Hematopoietic multipotent progenitor cell treated with erythropoietin and hydrocortisone succinate and interleukin-3 and kit ligand, for 8 days (in vitro differentiated cells): ENCODE results near the gene PCDHB15.
"Not testable (repeated sequence)": the region's sequence is repeated elsewhere in the genome, so short reads cannot be mapped to it uniquely, and the experiment has no call there.

ENCODE experiments used
- DNase-seq: peaks from one replicate; pipeline ENCODE4 v3.0.0-alpha.2; 2015

PCDHB15 gene

DNA sequence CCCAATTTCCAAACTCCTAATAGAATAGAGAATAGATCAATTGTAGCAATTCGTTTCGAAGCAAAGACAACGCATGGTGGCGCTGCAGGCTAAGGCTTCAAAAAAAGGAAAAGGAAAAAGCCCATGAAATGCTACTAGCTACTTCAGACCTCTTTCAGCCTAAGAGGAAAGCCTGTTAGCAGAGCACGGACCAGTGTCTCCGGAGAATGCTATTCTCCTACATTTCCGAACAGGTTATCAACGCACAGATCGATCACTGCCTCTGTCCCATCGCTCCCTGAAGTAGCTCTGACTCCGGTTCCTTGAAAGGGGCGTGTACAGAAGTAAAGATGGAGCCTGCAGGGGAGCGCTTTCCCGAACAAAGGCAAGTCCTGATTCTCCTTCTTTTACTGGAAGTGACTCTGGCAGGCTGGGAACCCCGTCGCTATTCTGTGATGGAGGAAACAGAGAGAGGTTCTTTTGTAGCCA, at the start of gene PCDHB15:
TSS of gene PCDHB15 (plus strand) at position 146 of the 468 bp plus-strand sequence. CDS start at position 330, 184 bp downstream.
- peak; percentile 3 for DNase-seq

DNA sequence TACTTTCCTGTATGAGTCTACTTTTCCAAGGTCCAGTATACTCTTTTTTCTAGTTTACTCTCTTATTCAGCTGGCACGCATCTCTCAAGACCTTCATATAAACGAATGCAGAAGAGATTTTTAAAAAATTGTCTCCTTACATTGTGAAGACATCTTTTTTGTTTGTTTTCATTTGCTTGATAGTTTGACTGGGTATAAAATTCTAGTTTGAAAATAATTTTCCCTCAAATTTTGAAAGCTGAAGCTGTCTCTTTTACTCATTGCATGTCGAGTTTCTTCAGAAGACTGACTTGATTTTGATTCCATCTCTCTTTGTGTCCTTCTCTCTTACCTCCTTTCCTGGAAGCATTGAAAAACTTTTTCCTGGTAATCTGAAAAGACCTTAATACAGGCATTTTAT, 48.8 kb upstream of the PCDHB15 start:
- no peak for DNase-seq

DNA sequence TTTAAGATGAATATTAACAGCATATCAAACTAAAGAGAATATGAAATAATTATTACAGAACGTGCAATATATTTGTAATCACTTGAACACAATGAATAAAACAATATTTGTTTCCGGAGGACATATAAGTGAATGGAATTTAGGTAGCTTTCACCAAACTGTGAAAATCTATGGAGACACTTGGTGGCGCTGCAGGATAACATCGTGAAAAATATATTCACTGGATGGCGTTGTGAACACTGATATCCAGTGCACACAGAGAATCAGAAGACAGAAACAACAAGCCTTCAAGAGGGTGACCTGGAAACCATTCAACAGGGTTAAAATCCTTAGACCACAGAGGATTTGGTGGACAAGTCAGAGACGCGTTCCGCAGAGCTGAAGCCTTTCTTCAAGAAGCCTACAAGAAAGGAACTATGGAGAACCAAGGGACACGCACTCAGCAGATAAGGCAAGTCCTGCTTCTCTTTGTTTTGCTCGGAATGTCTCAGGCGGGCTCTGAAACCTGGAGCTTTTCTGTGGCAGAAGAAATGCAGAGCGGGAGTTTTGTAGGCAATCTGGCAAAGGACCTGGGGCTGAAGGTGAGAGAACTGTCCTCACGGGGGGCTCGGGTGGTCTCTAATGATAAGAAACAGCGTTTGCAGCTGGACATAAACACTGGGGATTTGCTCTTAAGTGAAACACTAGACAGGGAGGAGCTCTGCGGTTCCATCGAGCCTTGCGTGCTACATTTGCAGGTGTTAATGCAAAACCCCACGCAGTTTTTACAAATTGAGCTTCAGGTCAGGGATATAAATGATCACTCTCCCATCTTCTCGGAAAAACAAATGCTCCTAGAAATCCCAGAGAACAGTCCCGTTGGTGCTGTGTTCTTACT, 45.6 kb upstream of the PCDHB15 start, which contains the start of gene PCDHB11:
TSS of gene PCDHB11 (plus strand) at position 269 of the 877 bp plus-strand sequence. CDS start at position 417, 148 bp downstream.
- DNase-seq: no peak

DNA sequence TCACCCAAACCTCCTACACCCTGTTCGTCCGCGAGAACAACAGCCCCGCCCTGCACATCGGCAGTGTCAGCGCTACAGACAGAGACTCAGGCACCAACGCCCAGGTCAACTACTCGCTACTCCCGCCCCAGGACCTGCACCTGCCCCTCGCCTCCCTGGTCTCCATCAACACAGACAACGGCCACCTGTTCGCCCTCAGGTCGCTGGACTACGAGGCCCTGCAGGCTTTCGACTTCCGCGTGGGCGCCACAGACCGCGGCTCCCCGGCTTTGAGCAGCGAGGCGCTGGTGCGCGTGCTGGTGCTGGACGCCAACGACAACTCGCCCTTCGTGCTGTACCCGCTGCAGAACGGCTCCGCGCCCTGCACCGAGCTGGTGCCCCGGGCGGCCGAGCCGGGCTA, 44.1 kb upstream of the PCDHB15 start:
- not testable (repeated sequence) for DNase-seq

DNA sequence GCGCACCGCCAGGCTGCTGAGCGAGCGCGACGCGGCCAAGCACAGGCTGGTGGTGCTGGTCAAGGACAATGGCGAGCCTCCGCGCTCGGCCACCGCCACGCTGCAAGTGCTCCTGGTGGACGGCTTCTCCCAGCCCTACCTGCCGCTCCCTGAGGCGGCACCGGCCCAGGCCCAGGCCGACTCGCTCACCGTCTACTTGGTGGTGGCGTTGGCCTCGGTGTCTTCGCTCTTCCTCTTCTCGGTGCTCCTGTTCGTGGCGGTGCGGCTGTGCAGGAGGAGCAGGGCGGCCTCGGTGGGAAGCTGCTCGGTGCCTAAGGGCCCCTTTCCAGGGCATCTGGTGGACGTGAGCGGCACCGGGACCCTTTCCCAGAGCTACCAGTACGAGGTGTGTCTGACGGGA, 43.5 kb upstream of the PCDHB15 start:
- not testable (repeated sequence) for DNase-seq

DNA sequence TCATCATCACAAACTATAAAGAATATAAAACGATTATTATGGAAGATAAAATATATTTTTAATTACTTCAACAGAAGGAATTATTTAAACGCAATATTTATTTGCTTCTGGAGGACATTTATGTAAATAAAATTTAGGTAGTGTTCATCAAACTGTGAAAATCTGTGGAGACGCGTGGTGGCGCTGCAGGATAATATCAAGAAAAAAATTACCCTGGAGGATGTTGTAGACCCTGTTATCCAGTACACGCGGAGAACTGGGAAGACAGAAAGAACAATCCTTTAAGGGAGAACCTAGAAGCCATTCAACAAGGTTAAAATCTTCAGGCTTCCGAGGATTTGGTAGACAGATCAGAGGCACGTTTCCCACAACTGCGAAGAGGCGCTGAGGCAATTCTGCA, 36.7 kb upstream of the PCDHB15 start, which contains the start of gene PCDHB12:
TSS of gene PCDHB12 (plus strand) at position 242 of the 400 bp plus-strand sequence. CDS start 189 bp downstream, outside the sequence.
- no peak for DNase-seq

DNA sequence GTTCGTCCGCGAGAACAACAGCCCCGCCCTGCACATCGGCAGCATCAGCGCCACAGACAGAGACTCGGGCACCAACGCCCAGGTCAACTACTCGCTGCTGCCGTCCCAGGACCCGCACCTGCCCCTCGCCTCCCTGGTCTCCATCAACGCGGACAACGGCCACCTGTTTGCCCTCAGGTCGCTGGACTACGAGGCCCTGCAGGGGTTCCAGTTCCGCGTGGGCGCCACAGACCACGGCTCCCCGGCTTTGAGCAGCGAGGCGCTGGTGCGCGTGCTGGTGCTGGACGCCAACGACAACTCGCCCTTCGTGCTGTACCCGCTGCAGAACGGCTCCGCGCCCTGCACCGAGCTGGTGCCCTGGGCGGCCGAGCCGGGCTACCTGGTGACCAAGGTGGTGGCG, 34.9 kb upstream of the PCDHB15 start:
- not testable (repeated sequence) for DNase-seq

DNA sequence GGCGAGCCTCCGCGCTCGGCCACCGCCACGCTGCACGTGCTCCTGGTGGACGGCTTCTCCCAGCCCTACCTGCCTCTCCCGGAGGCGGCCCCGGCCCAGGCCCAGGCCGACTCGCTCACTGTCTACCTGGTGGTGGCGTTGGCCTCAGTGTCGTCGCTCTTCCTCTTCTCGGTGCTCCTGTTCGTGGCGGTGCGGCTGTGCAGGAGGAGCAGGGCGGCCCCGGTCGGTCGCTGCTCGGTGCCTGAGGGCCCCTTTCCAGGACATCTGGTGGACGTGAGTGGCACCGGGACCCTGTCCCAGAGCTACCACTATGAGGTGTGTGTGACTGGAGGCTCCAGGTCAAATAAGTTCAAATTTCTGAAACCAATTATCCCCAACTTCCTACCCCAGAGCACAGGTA, 34.3 kb upstream of the PCDHB15 start:
- not testable (repeated sequence) for DNase-seq

DNA sequence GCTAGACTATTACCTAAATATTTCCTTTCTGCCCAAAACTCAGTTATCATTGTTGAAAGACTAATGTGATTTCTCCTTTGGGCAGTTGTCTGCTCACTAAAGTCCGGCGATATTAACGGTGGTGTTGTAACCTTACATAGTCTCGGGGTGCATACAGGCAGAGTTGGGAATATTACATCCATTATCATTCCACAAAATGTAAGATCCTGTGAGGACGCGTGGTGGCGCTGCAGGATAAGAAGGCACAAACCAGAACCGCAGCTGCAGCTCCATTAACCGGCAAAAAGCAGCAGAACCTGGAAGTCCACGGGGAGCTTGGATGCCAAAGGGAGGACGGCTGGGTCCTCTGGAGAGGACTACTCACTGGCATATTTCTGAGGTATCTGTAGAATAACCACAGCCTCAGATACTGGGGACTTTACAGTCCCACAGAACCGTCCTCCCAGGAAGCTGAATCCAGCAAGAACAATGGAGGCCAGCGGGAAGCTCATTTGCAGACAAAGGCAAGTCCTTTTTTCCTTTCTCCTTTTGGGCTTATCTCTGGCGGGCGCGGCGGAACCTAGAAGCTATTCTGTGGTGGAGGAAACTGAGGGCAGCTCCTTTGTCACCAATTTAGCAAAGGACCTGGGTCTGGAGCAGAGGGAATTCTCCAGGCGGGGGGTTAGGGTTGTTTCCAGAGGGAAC, 31.4 kb upstream of the PCDHB15 start, which contains the start of gene PCDHB13:
TSS of gene PCDHB13 (plus strand) at position 264 of the 684 bp plus-strand sequence. CDS start at position 469, 205 bp downstream.
- DNase-seq: peak; percentile 3

DNA sequence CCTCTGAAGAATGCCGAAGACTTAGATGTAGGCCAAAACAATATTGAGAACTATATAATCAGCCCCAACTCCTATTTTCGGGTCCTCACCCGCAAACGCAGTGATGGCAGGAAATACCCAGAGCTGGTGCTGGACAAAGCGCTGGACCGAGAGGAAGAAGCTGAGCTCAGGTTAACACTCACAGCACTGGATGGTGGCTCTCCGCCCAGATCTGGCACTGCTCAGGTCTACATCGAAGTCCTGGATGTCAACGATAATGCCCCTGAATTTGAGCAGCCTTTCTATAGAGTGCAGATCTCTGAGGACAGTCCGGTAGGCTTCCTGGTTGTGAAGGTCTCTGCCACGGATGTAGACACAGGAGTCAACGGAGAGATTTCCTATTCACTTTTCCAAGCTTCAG, 30.6 kb upstream of the PCDHB15 start:
- not testable (repeated sequence) for DNase-seq

DNA sequence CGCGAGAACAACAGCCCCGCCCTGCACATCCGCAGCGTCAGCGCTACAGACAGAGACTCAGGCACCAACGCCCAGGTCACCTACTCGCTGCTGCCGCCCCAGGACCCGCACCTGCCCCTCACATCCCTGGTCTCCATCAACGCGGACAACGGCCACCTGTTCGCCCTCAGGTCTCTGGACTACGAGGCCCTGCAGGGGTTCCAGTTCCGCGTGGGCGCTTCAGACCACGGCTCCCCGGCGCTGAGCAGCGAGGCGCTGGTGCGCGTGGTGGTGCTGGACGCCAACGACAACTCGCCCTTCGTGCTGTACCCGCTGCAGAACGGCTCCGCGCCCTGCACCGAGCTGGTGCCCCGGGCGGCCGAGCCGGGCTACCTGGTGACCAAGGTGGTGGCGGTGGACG, 29.7 kb upstream of the PCDHB15 start:
- not testable (repeated sequence) for DNase-seq

DNA sequence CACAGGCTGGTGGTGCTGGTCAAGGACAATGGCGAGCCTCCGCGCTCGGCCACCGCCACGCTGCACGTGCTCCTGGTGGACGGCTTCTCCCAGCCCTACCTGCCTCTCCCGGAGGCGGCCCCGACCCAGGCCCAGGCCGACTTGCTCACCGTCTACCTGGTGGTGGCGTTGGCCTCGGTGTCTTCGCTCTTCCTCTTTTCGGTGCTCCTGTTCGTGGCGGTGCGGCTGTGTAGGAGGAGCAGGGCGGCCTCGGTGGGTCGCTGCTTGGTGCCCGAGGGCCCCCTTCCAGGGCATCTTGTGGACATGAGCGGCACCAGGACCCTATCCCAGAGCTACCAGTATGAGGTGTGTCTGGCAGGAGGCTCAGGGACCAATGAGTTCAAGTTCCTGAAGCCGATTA, 29.2 kb upstream of the PCDHB15 start:
- DNase-seq: not testable (repeated sequence)

DNA sequence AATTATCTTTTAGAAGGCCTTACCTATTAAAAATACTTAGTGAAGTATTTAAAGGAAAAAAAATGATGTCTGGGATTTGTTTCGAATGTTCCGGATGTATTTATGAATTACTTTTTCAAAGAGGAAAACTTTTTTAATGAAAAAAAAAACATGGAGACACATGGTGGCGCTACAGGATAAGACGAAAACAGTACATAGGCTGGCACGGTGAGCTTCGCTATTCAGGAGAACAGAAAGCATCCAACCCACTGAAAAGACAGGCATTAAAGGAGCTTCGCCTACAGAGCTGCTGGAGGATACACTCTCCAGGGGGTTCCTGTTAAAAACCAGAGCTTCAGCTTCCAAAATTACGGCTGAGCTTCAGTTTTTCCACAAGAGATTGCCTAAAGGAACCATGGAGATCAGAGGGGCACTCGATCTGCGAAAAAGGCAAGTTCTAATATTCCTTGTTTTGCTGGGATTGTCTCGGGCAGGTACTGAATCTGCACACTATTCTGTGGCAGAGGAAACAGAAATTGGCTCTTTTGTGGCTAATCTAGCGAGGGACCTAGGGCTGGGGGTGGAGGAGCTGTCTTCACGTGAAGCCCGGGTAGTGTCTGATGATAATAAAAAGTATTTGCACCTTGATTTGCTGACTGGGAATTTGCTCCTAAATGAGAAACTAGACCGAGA, 21.9 kb upstream of the PCDHB15 start, which contains the start of gene PCDHB14:
TSS of gene PCDHB14 (plus strand) at position 232 of the 672 bp plus-strand sequence. CDS start at position 395, 163 bp downstream.
- no peak for DNase-seq

DNA sequence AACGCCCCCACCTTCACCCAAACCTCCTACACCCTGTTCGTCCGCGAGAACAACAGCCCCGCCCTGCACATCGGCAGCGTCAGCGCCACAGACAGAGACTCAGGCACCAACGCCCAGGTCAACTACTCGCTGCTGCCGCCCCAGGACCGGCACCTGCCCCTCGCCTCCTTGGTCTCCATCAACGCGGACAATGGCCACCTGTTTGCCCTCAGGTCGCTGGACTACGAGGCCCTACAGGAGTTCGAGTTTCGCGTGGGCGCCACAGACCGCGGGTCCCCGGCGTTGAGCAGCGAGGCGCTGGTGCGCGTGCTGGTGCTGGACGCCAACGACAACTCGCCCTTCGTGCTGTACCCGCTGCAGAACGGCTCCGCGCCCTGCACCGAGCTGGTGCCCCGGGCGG, 20.4 kb upstream of the PCDHB15 start:
- not testable (repeated sequence) for DNase-seq

DNA sequence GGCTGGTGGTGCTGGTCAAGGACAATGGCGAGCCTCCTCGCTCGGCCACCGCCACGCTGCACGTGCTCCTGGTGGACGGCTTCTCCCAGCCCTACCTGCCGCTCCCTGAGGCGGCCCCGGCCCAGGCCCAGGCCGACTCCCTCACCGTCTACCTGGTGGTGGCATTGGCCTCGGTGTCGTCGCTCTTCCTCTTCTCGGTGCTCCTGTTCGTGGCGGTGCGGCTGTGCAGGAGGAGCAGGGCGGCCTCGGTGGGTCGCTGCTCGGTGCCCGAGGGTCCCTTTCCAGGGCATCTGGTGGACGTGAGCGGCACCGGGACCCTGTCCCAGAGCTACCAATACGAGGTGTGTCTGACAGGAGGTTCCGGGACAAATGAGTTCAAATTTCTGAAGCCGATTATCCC, 19.8 kb upstream of the PCDHB15 start:
- DNase-seq: not testable (repeated sequence)

DNA sequence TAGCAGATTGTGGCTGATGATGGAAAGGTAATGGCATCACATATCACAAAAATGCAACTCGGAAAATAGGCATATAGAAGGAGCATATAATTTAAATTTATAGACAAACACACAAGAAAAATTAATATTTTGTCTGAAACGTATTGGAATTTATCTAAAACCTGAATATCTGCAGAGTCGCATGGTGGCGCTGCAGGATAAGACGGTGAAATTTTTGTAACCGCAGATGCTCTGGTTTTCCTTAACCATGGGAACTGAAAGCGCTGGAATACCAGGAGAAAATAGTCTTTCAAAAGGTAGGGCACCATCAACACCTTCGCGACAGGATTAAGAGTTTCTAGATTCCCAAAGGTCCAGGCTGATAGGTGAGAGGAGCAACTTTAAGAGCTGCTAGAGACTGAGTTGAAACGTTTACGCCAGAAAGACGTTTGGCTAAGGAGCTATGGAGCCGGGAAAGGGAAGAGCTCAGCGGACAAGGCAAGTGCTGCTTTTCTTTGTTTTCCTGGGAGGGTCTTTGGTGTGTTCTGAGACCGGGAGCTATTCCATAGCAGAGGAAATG, 11.0 kb upstream of the PCDHB15 start:
- DNase-seq: no peak

DNA sequence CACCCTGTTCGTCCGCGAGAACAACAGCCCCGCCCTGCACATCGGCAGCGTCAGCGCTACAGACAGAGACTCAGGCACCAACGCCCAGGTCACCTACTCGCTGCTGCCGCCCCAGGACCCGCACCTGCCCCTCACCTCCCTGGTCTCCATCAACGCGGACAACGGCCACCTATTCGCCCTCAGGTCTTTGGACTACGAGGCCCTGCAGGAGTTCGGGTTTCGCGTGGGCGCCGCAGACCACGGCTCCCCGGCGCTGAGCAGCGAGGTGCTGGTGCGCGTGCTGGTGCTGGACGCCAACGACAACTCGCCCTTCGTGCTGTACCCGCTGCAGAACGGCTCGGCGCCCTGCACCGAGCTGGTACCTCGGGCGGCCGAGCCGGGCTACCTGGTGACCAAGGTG, 9.3 kb upstream of the PCDHB15 start:
- DNase-seq: not testable (repeated sequence)

DNA sequence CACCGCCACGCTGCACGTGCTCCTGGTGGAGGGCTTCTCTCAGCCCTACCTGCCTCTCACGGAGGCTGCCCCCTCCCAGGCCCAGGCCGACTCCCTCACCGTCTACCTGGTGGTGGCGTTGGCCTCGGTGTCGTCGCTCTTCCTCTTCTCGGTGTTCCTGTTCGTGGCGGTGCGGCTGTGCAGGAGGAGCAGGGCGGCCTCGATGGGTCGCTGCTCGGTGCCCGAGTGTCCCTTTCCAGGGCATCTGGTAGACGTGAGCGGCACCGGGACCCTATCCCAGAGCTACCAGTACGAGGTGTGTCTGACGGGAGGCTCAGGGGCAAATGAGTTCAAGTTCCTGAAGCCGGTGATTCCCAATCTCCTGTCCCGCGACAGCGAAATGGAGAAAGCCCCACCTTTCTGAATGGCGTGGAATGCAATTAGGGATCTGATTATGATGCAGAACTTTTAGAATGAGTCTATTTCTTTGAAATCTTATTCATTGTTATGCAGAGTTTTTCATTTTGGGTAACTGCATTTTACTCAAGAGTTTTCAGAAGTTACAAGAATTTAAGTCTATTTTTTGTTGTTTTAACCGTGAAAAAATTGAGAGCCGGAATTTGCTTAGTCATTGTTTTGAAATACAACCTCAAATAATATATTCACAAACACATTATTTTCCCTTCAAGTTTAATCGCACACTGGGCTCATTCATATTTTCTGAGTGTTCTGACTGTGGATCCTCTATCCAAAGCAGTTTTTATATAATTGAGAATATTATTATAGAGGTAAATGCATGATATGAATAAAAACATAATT, 8.5 kb upstream of the PCDHB15 start:
- no peak for DNase-seq

DNA sequence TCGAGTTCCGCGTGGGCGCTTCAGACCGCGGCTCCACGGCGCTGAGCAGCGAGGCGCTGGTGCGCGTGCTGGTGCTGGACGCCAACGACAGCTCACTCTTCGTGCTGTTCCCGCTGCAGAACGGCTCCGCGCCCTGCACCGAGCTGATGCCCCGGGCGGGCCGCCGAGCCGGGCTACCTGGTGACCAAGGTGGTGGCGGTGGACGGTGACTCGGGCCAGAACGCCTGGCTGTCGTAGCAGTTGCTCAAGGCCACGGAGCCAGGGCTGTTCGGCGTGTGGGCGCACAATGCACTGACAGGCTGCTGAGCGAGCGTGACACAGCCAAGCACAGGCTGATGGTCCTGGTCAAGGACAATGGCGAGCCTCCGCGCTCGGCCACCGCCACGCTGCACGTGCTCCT, 3.7 kb upstream of the PCDHB15 start:
- no peak for DNase-seq

DNA sequence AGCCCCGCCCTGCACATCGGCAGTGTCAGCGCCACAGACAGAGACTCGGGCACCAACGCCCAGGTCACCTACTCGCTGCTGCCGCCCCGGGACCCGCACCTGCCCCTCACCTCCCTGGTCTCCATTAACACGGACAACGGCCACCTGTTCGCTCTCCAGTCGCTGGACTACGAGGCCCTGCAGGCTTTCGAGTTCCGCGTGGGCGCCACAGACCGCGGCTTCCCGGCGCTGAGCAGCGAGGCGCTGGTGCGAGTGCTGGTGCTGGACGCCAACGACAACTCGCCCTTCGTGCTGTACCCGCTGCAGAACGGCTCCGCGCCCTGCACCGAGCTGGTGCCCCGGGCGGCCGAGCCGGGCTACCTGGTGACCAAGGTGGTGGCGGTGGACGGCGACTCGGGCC, 1.8 kb downstream of the PCDHB15 start:
- not testable (repeated sequence) for DNase-seq

DNA sequence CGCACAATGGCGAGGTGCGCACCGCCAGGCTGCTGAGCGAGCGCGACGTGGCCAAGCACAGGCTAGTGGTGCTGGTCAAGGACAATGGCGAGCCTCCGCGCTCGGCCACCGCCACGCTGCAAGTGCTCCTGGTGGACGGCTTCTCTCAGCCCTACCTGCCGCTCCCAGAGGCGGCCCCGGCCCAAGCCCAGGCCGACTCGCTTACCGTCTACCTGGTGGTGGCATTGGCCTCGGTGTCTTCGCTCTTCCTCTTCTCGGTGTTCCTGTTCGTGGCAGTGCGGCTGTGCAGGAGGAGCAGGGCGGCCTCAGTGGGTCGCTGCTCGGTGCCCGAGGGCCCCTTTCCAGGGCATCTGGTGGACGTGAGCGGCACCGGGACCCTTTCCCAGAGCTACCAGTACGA, 2.2 kb downstream of the PCDHB15 start:
- not testable (repeated sequence) for DNase-seq
